Chondrocyte (in vitro differentiated cells): ENCODE data around the gene CD86. TPM values are rescaled to one million over a fixed set of nuclear protein-coding genes. Genes with fewer than 3 reads are reported as not detected.
"Not testable (repeated sequence)": the region's sequence is repeated elsewhere in the genome, so short reads cannot be mapped to it uniquely, and the experiment has no call there.

Experiments
- DNase-seq: peaks from one replicate; pipeline ENCODE4 v3.0.0; 2021; ENCODE audit warnings: mixed read lengths, low spot score
- H3K27ac Mint-ChIP-seq: one replicate; pipeline ENCODE4 v1.8.0; 2021; ENCODE audit warnings: mild to moderate bottlenecking, moderate library complexity, mixed read lengths; ENCODE audit not compliant: unreplicated experiment
- H3K27me3 Mint-ChIP-seq: 2 replicates; pipeline ENCODE4 v1.8.0; 2021; ENCODE audit warnings: low read depth, mixed read lengths
- H3K36me3 Mint-ChIP-seq: 2 replicates; pipeline ENCODE4 v1.8.0; 2021; ENCODE audit warnings: low read depth, mixed read lengths
- H3K4me1 Mint-ChIP-seq: 2 replicates; pipeline ENCODE4 v1.8.0; 2021; ENCODE audit warnings: low read depth, mild to moderate bottlenecking, mixed read lengths
- H3K4me3 Mint-ChIP-seq: one replicate; pipeline ENCODE4 v1.8.0; 2021; ENCODE audit warnings: mild to moderate bottlenecking, moderate library complexity, mixed read lengths; ENCODE audit not compliant: unreplicated experiment
- H3K9me3 Mint-ChIP-seq: 2 replicates; pipeline ENCODE4 v1.8.0; 2021; ENCODE audit warnings: low read depth, mixed read lengths
- total RNA-seq: library from RNA; stranded (reverse); gene quantifications from 3 replicates; pipeline ENCODE4 v1.2.1, GENCODE V29; 2021
- TF ChIP-seq, protein P1 (sequence below): fragments of 200-600 bp; sonication (generic); IDR thresholded peaks from 2 replicates; pipeline ENCODE4 v1.5.0; 2021; ENCODE audit warnings: antibody characterized with exemption, mild to moderate bottlenecking, moderate library complexity

The CD86 gene
- total RNA-seq, 1 donor from 2014 or later = not detected

DNA sequence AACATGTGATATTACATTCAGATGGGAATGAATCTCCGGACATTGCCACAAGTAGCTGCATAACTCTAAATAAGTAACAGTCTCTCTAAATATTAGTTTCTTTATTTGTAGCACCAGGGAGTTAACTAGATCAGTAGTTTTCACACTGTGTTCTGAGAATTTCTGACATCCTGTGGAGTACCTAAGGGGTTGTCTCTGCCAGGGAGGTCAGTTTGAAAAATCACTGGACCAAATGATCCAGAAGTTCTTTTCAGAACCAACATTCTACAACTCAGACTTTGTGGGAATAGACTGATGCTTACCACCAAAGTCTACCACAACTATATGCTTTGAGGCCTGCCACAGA, 24.1 kb upstream of the CD86 start:
- H3K27ac Mint-ChIP-seq = no peak overlapping the region
- H3K36me3 Mint-ChIP-seq = no peaks in the 10 kb centered on the region
- H3K27me3 Mint-ChIP-seq = peaks cover 3% of the 10 kb centered on the region
- no peak overlapping the region for H3K4me3 Mint-ChIP-seq
- TF ChIP-seq, protein P1, sequence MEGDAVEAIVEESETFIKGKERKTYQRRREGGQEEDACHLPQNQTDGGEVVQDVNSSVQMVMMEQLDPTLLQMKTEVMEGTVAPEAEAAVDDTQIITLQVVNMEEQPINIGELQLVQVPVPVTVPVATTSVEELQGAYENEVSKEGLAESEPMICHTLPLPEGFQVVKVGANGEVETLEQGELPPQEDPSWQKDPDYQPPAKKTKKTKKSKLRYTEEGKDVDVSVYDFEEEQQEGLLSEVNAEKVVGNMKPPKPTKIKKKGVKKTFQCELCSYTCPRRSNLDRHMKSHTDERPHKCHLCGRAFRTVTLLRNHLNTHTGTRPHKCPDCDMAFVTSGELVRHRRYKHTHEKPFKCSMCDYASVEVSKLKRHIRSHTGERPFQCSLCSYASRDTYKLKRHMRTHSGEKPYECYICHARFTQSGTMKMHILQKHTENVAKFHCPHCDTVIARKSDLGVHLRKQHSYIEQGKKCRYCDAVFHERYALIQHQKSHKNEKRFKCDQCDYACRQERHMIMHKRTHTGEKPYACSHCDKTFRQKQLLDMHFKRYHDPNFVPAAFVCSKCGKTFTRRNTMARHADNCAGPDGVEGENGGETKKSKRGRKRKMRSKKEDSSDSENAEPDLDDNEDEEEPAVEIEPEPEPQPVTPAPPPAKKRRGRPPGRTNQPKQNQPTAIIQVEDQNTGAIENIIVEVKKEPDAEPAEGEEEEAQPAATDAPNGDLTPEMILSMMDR = no peak
- H3K4me1 Mint-ChIP-seq = no peaks in the 10 kb centered on the region
- no peak for DNase-seq
- H3K9me3 Mint-ChIP-seq = peaks cover 7% of the 10 kb centered on the region

DNA sequence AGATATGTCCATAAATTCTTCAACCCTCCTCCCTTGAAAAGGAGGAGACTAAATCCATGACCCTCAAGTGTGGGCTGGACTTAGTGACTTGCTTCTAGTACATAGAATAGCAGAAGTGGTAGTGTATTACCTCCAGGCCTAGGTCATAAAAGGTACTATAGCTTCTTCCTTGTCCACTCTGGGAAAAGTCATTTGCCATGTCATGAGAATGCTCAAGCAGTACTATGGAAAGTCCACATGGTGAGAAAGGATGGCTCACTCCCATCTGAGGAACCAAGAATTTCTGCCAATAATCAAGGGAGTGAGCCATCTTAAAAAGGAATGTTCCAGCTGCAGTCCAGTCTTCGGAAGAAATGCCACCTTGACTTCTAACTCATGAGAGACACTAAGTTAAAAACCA, 22.6 kb upstream of the CD86 start:
- Mint-ChIP-seq H3K27ac (no peak overlapping the region), H3K9me3 (peaks cover 9% of the 10 kb centered on the region), H3K4me3 (no peak overlapping the region), H3K36me3 (no peaks in the 10 kb centered on the region), H3K4me1 (no peaks in the 10 kb centered on the region), H3K27me3 (peaks cover 3% of the 10 kb centered on the region)
- DNase-seq = no peak
- TF ChIP-seq, protein P1 = no peak

DNA sequence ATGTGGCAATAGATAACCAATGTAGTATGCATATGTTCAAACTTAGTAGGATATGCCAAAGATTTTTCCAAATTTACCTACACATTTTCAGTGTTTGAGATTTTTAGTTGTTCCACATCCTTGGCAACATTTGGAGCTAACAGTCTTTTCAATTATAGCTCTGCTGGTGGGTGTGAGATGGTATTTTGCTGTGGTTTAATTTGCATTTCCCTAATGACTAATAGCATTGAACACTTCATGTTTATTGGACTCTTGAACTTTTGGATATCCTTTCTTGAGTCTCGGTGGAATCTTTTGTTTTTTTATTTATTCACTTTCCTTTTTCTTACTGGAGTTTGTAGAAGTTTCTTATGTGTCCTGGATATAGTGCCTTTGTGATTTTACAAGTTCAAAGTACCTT, 22.1 kb upstream of the CD86 start:
- peaks cover 3% of the 10 kb centered on the region for H3K27me3 Mint-ChIP-seq
- H3K4me3 Mint-ChIP-seq = no peak overlapping the region
- H3K36me3 Mint-ChIP-seq = no peaks in the 10 kb centered on the region
- DNase-seq = no peak
- TF ChIP-seq, protein P1 = no peak
- no peaks in the 10 kb centered on the region for H3K4me1 Mint-ChIP-seq
- H3K27ac Mint-ChIP-seq = no peak overlapping the region
- H3K9me3 Mint-ChIP-seq = peaks cover 13% of the 10 kb centered on the region

DNA sequence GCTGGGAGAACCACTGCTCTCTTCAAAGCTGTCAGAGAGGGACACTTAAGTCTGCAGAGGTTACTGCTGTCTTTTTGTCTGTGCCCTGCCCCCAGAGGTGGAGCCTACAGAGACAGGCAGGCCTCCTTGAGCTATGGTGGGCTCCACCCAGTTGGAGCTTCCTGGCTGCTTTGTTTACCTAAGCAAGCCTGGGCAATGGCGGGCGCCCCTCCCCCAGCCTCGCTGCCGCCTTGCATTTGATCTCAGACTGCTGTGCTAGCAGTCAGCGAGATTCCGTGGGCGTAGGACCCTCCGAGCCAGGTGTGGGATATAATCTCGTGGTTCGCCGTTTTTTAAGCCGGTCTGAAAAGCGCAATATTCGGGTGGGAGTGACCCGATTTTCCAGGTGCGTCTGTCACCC, 7.9 kb upstream of the CD86 start:
- H3K27me3 Mint-ChIP-seq, H3K4me3 Mint-ChIP-seq, H3K36me3 Mint-ChIP-seq, DNase-seq, H3K27ac Mint-ChIP-seq, H3K4me1 Mint-ChIP-seq, H3K9me3 Mint-ChIP-seq: not testable (repeated sequence)

DNA sequence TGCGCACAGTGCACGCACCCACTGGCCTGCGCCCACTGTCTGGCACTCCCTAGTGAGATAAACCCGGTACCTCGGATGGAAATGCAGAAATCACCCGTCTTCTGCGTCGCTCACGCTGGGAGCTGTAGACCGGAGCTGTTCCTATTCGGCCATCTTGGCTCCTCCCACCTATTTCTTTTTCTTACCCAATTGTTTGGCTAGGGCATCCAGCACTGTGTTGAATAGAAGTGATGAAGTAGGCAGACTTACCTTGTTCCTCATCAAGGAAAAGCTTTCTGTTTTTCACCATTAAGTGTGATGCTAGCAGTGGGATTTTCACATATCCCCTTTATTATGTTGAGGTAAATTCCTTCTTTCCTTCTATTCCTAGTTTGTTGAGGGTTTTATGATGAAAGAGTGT, 7.4 kb upstream of the CD86 start:
- H3K4me3 Mint-ChIP-seq, H3K4me1 Mint-ChIP-seq, H3K27ac Mint-ChIP-seq, DNase-seq, H3K9me3 Mint-ChIP-seq, H3K36me3 Mint-ChIP-seq, H3K27me3 Mint-ChIP-seq: not testable (repeated sequence)

DNA sequence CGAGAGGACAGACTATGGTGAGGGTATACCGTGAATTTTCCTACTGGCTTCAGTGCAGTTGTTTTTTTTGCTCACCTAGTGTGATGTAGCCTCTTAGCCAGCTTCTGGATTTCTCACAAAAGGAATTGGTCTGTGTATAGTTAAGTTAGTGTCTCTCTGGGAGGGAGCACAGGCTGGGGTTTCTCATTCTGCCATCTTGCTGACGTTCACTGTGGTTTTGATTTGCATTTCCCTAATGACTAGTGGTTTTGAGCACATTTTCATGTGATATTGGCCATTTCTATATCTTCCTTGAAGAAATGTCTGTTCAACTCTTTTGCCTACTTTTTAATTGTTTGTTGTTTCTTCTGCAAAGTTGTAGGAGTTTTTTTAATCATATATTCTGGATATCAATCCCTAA, 2.2 kb upstream of the CD86 start:
- H3K27ac Mint-ChIP-seq = no peak overlapping the region
- H3K4me3 Mint-ChIP-seq = no peak overlapping the region
- no peak for DNase-seq
- H3K4me1 Mint-ChIP-seq = no peaks in the 10 kb centered on the region
- H3K27me3 Mint-ChIP-seq = no peaks in the 10 kb centered on the region
- TF ChIP-seq, protein P1 = no peak
- no peaks in the 10 kb centered on the region for H3K36me3 Mint-ChIP-seq
- peaks cover 6% of the 10 kb centered on the region for H3K9me3 Mint-ChIP-seq
